HCT116 (cell line): Measurements from ENCODE around the gene PTDSS2. TPM values are rescaled to one million over a fixed set of nuclear protein-coding genes. Genes with fewer than 3 reads are reported as not detected.
A peak's percentile ranks its signal among the peaks of the same experiment; 100 is the strongest.

ENCODE experiments used
- ATAC-seq: fragments of 200-7000 bp; cut with Tn5 transposase; 2 replicates; pipeline ENCODE4 v1.9.1; 2020; ENCODE audit warnings: mild to moderate bottlenecking, moderate library complexity
- BruUV-seq: library from RNA; stranded (reverse); fragments of 400-500 nt; replicated peaks from 2 replicates; lab custom pipeline; 2021; lab: Mats Ljungman, UMichigan
- CTCF ChIA-PET: fragments of 300-600 bp; sonication (Branson Sonifier 250); formaldehyde crosslinking; loops from one replicate; lab custom pipeline; 2021; ENCODE audit warnings: antibody characterized with exemption; lab: Charles Lee
- POLR2A ChIA-PET: fragments of 300-600, 350-600 bp; sonication (Branson Sonifier 250); formaldehyde crosslinking; loops from one replicate; lab custom pipeline; 2021; ENCODE audit warnings: antibody characterized with exemption; lab: Charles Lee
- RAD21 ChIA-PET, 2 experiments: fragments of 300-600 bp; sonication (Branson Sonifier 250); formaldehyde crosslinking; loops; one replicate each; lab custom pipeline; 2023; ENCODE audit warnings: low total read pairs in 2 of 2; ENCODE audit not compliant: uncharacterized antibody in 2 of 2, unreplicated experiment in 2 of 2, low non-redundant PET in 1 of 2; lab: Charles Lee
- DNase-seq: peaks from one replicate; pipeline ENCODE4 v3.0.0-alpha.2; 2010; ENCODE audit warnings: low read depth, low spot score
- H2AFZ ChIP-seq: fragments of 200-600 bp; shearing (Covaris generic), sonication (generic); 2 replicates; pipeline ENCODE4 v1.6.1; 2017; ENCODE audit warnings: low read depth, mixed run types, mixed read lengths, antibody characterized with exemption, low read length; ENCODE audit not compliant: poor library complexity, severe bottlenecking
- H3K27ac ChIP-seq: 2 replicates; pipeline ENCODE4 v1.5.1; 2012; ENCODE audit warnings: low read depth, low read length
- H3K27me3 ChIP-seq: fragments of 200-600 bp; sonication (generic); 2 replicates; pipeline ENCODE4 v1.6.1; 2016; ENCODE audit warnings: mixed run types, low read length, mixed read lengths; ENCODE audit not compliant: insufficient read depth
- H3K36me3 ChIP-seq, 2 experiments: fragments of 200-500 bp in 1 of 2; fragments of 200-600 bp in 1 of 2; sonication (Bioruptor generic) in 1 of 2; sonication (generic) in 1 of 2; 2 replicates each; pipeline versions ENCODE4 v1.5.1 to v1.6.1; 2014 to 2016; ENCODE audit warnings: low read length in 2 of 2, inconsistent platforms in 1 of 2, mixed read lengths in 1 of 2, mixed run types in 1 of 2; ENCODE audit not compliant: insufficient read depth in 2 of 2, control insufficient read depth in 1 of 2
- H3K4me1 ChIP-seq, 2 experiments: fragments of 200-600 bp in 1 of 2; sonication (generic) in 1 of 2; 2 replicates each; pipeline versions ENCODE4 v1.5.1 to v1.6.1; 2012 to 2017; ENCODE audit warnings: low read length in 2 of 2, inconsistent platforms in 1 of 2, mild to moderate bottlenecking in 1 of 2, mixed read lengths in 1 of 2, mixed run types in 1 of 2, moderate library complexity in 1 of 2; ENCODE audit not compliant: insufficient read depth in 2 of 2, control insufficient read depth in 1 of 2
- H3K4me2 ChIP-seq: fragments of 200-600 bp; sonication (generic); 2 replicates; pipeline ENCODE4 v1.6.1; 2017; ENCODE audit warnings: mixed run types, low read length, mixed read lengths
- H3K4me3 ChIP-seq, 2 experiments: fragments of 200-600 bp in 1 of 2; sonication (generic) in 1 of 2; replicated peaks in 1 of 2; 2 replicates each; pipeline ENCODE4 v1.5.1; 2011 to 2016; ENCODE audit warnings: low read length in 2 of 2, control low read depth in 1 of 2, low read depth in 1 of 2, mild to moderate bottlenecking in 1 of 2, mixed read lengths in 1 of 2, mixed run types in 1 of 2
- H3K79me2 ChIP-seq: fragments of 200-600 bp; sonication (generic); 2 replicates; pipeline ENCODE4 v1.6.1; 2017; ENCODE audit warnings: mild to moderate bottlenecking, mixed run types, low read length, moderate library complexity, mixed read lengths; ENCODE audit not compliant: insufficient read depth
- H3K9ac ChIP-seq: fragments of 200-600 bp; sonication (generic); 2 replicates; pipeline ENCODE4 v1.6.1; 2016; ENCODE audit warnings: low read length, mixed read lengths
- H3K9me2 ChIP-seq: fragments of 200-600 bp; sonication (generic), shearing (Covaris generic); 2 replicates; pipeline ENCODE4 v1.6.1; 2017; ENCODE audit warnings: mixed run types, mild to moderate bottlenecking, moderate library complexity; ENCODE audit not compliant: insufficient read depth
- H3K9me3 ChIP-seq, 2 experiments: fragments of 200-500 bp in 1 of 2; fragments of 200-600 bp in 1 of 2; sonication (Bioruptor generic) in 1 of 2; sonication (generic) in 1 of 2; 2 replicates each; pipeline ENCODE4 v1.6.1; 2014 to 2017; ENCODE audit warnings: low read length in 2 of 2, mixed read lengths in 2 of 2, inconsistent platforms in 1 of 2, low read depth in 1 of 2, mild to moderate bottlenecking in 1 of 2, mixed run types in 1 of 2, moderate library complexity in 1 of 2; ENCODE audit not compliant: control insufficient read depth in 1 of 2, insufficient read depth in 1 of 2
- H4K20me1 ChIP-seq: fragments of 200-600 bp; sonication (generic), shearing (Covaris generic); 2 replicates; pipeline ENCODE4 v1.6.1; 2017; ENCODE audit warnings: mixed run types, mild to moderate bottlenecking, moderate library complexity; ENCODE audit not compliant: insufficient read depth
- ATF3 ChIP-seq: IDR thresholded peaks from 2 replicates; pipeline ENCODE4 v1.6.1; 2012
- CBX3 ChIP-seq: IDR thresholded peaks from 2 replicates; pipeline ENCODE4 v1.6.1; 2012; ENCODE audit warnings: low read depth
- EGR1 ChIP-seq: IDR thresholded peaks from 2 replicates; pipeline ENCODE4 v1.6.1; 2012; ENCODE audit warnings: low read depth
- ELF1 ChIP-seq: IDR thresholded peaks from 2 replicates; pipeline ENCODE4 v1.6.1; 2012; ENCODE audit warnings: low read depth, borderline replicate concordance
- EZH2 ChIP-seq: fragments of 200-600 bp; sonication (generic); IDR thresholded peaks from 2 replicates; pipeline ENCODE4 v1.6.1; 2017; ENCODE audit warnings: antibody characterized with exemption, mixed run types
- EZH2phosphoT487 ChIP-seq: fragments of 200-600 bp; IDR thresholded peaks from 2 replicates; pipeline ENCODE4 v1.6.1; 2018; ENCODE audit warnings: antibody characterized with exemption, borderline replicate concordance
- POLR2A ChIP-seq: IDR thresholded peaks from 2 replicates; pipeline ENCODE4 v1.7.0; 2011; ENCODE audit warnings: borderline replicate concordance; ENCODE audit not compliant: insufficient read depth, insufficient read length; ENCODE audit errors: extremely low read depth
- POLR2AphosphoS5 ChIP-seq: IDR thresholded peaks from 2 replicates; pipeline ENCODE4 v1.6.1; 2011; ENCODE audit warnings: mild to moderate bottlenecking, low read depth, low read length, moderate library complexity
- RAD21 ChIP-seq: IDR thresholded peaks from 2 replicates; pipeline ENCODE4 v1.6.1; 2012; ENCODE audit warnings: low read depth, mild to moderate bottlenecking
- SIN3A ChIP-seq: IDR thresholded peaks from 2 replicates; pipeline ENCODE4 v1.6.1; 2012; ENCODE audit warnings: low read depth
- SP1 ChIP-seq: IDR thresholded peaks from 2 replicates; pipeline ENCODE4 v1.6.1; 2012; ENCODE audit warnings: low read depth
- TCF7L2 ChIP-seq: IDR thresholded peaks from 2 replicates; pipeline ENCODE4 v1.7.0; 2011; ENCODE audit warnings: borderline replicate concordance, inconsistent platforms; ENCODE audit not compliant: insufficient read depth, insufficient read length; ENCODE audit errors: extremely low read depth
- YY1 ChIP-seq: IDR thresholded peaks from 2 replicates; pipeline ENCODE4 v1.6.1; 2011; ENCODE audit warnings: low read length, low read depth, moderate library complexity, mild to moderate bottlenecking; ENCODE audit not compliant: insufficient replicate concordance; ENCODE audit errors: extremely low read depth
- intact Hi-C: fragments of 100-400 bp; cut with micrococcal nuclease; formaldehyde crosslinking; loops from 2 replicates; pipeline ENCODE4 v1.10.0; 2022
- total RNA-seq: library from RNA; stranded (reverse); gene quantifications from one replicate; pipeline ENCODE4 v1.2.1, GENCODE V29; 2021; ENCODE audit not compliant: unreplicated experiment
- TF ChIP-seq, protein P1 (sequence below): IDR thresholded peaks from 2 replicates; pipeline ENCODE4 v1.6.1; 2012
- TF ChIP-seq, protein P2 (sequence below): IDR thresholded peaks from 2 replicates; pipeline ENCODE4 v1.6.1; 2011; ENCODE audit warnings: mild to moderate bottlenecking, low read length, moderate library complexity; ENCODE audit not compliant: insufficient replicate concordance; ENCODE audit errors: extremely low read depth
- TF ChIP-seq, protein P3 (sequence below), 3 experiments: fragments of 200-600 bp in 1 of 3; sonication (generic) in 1 of 3; IDR thresholded peaks in 2 of 3; conservative IDR thresholded peaks in 1 of 3; 2 replicates each; pipeline ENCODE4 v1.5.1; 2012 to 2017; ENCODE audit warnings: low read depth in 2 of 3, low read length in 2 of 3, antibody characterized with exemption in 1 of 3, borderline replicate concordance in 1 of 3, control low read depth in 1 of 3, mild to moderate bottlenecking in 1 of 3, mixed read lengths in 1 of 3, mixed run types in 1 of 3, moderate library complexity in 1 of 3; ENCODE audit not compliant: insufficient read depth in 1 of 3

PTDSS2 gene
- total RNA-seq, 1 experiment from 2014 or later: 40.1 TPM

GRCh38 chr11:428295-428694, 21.8 kb upstream of the PTDSS2 start (continued):
- TF ChIP-seq EZH2phosphoT487 (no peak), YY1 (no peak)

DNA sequence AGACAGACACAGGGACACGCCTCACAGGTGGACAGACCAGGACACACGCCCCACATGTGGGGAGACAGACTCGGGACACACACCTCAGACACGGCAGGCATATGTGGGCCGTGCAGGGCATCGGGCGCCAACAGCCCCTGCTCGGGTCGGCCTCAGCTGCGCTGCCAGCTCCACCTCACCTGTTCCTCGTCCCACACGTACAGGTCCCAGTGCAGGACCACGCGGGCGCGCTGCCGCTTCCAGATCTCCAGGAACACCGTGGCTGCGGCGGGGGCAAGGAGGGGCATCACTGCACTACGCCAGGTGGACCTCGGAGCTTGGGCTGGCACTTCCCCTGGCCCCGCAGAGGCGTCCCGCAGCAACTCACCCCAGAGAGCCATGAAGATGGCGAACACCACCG, 20.7 kb upstream of the PTDSS2 start:
- no peaks in the 10 kb centered on the region for H3K9me2 ChIP-seq
- H3K4me1 ChIP-seq: no peaks in the 10 kb centered on the region
- no peak for TF ChIP-seq EZH2
- no peak for TF ChIP-seq RAD21
- no peak for TF ChIP-seq ELF1
- TF ChIP-seq EZH2phosphoT487: no peak
- TF ChIP-seq ATF3: no peak
- TF ChIP-seq TCF7L2: no peak
- TF ChIP-seq SIN3A: no peak
- no peak for TF ChIP-seq CBX3
- TF ChIP-seq, protein P1, sequence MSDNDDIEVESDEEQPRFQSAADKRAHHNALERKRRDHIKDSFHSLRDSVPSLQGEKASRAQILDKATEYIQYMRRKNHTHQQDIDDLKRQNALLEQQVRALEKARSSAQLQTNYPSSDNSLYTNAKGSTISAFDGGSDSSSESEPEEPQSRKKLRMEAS: no peak
- TF ChIP-seq POLR2A: no peak
- TF ChIP-seq EGR1: no peak
- TF ChIP-seq POLR2AphosphoS5: no peak
- no peak for TF ChIP-seq SP1
- TF ChIP-seq, protein P2, sequence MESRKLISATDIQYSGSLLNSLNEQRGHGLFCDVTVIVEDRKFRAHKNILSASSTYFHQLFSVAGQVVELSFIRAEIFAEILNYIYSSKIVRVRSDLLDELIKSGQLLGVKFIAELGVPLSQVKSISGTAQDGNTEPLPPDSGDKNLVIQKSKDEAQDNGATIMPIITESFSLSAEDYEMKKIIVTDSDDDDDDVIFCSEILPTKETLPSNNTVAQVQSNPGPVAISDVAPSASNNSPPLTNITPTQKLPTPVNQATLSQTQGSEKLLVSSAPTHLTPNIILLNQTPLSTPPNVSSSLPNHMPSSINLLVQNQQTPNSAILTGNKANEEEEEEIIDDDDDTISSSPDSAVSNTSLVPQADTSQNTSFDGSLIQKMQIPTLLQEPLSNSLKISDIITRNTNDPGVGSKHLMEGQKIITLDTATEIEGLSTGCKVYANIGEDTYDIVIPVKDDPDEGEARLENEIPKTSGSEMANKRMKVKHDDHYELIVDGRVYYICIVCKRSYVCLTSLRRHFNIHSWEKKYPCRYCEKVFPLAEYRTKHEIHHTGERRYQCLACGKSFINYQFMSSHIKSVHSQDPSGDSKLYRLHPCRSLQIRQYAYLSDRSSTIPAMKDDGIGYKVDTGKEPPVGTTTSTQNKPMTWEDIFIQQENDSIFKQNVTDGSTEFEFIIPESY: no peak
- TF ChIP-seq, protein P3, sequence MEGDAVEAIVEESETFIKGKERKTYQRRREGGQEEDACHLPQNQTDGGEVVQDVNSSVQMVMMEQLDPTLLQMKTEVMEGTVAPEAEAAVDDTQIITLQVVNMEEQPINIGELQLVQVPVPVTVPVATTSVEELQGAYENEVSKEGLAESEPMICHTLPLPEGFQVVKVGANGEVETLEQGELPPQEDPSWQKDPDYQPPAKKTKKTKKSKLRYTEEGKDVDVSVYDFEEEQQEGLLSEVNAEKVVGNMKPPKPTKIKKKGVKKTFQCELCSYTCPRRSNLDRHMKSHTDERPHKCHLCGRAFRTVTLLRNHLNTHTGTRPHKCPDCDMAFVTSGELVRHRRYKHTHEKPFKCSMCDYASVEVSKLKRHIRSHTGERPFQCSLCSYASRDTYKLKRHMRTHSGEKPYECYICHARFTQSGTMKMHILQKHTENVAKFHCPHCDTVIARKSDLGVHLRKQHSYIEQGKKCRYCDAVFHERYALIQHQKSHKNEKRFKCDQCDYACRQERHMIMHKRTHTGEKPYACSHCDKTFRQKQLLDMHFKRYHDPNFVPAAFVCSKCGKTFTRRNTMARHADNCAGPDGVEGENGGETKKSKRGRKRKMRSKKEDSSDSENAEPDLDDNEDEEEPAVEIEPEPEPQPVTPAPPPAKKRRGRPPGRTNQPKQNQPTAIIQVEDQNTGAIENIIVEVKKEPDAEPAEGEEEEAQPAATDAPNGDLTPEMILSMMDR (IDR thresholded peaks at IDR 0.05 in 2 of 3, conservative IDR thresholded peaks at IDR 0.05 in 1 of 3; ENCODE audit: borderline replicate concordance in 1 of 3, insufficient read depth in 1 of 3, low read depth in 2 of 3, low read length in 2 of 3): no peak
- TF ChIP-seq, all 23 proteins: peak for 0
- no peak overlapping the region for H3K27ac ChIP-seq
- ChIA-PET CTCF (no interaction called here), POLR2A (no interaction called here), RAD21 (no interaction called here)
- no peaks in the 10 kb centered on the region for H3K27me3 ChIP-seq
- ATAC-seq (peak; percentile 24), DNase-seq (no peak)
- no peak overlapping the region for H3K9ac ChIP-seq
- H2AFZ ChIP-seq: no peak overlapping the region
- no TSS peak for BruUV-seq
- H4K20me1 ChIP-seq: no peaks in the 10 kb centered on the region
- H3K4me3 ChIP-seq: no peak overlapping the region
- H3K79me2 ChIP-seq: no peaks in the 10 kb centered on the region
- no peak overlapping the region for H3K4me2 ChIP-seq
- 0 out of 4 replicates have a peak, but pooled peaks cover 0 to 3% of the 10 kb centered on the region in 2 experiments for H3K36me3 ChIP-seq
- intact Hi-C loops: no loop called here
- H3K9me3 ChIP-seq: no peaks in the 10 kb centered on the region
